Adipocyte (in vitro differentiated cells): ENCODE results near the gene EFCAB7.

Source experiments
- DNase-seq: peaks from one replicate; pipeline ENCODE4 v3.0.0-alpha.2; 2015; ENCODE audit warnings: low read depth
- H3K27me3 ChIP-seq: replicated peaks from 2 replicates; pipeline ENCODE4 v1.7.0; 2013; ENCODE audit warnings: mild to moderate bottlenecking, low read length, moderate library complexity; ENCODE audit not compliant: control insufficient read depth, insufficient read depth
- H3K36me3 ChIP-seq: 2 replicates; pipeline ENCODE4 v1.7.0; 2013; ENCODE audit warnings: low read length, mild to moderate bottlenecking, moderate library complexity; ENCODE audit not compliant: control insufficient read depth, insufficient read depth, severe bottlenecking
- H3K4me1 ChIP-seq: 2 replicates; pipeline ENCODE4 v1.7.0; 2013; ENCODE audit warnings: mild to moderate bottlenecking, low read length, moderate library complexity; ENCODE audit not compliant: control insufficient read depth, insufficient read depth
- H3K4me3 ChIP-seq: 2 replicates; pipeline ENCODE4 v1.7.0; 2013; ENCODE audit warnings: mild to moderate bottlenecking, low read length, moderate library complexity
- H3K9ac ChIP-seq: 2 replicates; pipeline ENCODE4 v1.7.0; 2013; ENCODE audit warnings: mild to moderate bottlenecking, low read length, moderate library complexity
- H3K9me3 ChIP-seq: 2 replicates; pipeline ENCODE4 v1.7.0; 2013; ENCODE audit warnings: mild to moderate bottlenecking, low read length, moderate library complexity; ENCODE audit not compliant: control insufficient read depth

The EFCAB7 gene, protein sequence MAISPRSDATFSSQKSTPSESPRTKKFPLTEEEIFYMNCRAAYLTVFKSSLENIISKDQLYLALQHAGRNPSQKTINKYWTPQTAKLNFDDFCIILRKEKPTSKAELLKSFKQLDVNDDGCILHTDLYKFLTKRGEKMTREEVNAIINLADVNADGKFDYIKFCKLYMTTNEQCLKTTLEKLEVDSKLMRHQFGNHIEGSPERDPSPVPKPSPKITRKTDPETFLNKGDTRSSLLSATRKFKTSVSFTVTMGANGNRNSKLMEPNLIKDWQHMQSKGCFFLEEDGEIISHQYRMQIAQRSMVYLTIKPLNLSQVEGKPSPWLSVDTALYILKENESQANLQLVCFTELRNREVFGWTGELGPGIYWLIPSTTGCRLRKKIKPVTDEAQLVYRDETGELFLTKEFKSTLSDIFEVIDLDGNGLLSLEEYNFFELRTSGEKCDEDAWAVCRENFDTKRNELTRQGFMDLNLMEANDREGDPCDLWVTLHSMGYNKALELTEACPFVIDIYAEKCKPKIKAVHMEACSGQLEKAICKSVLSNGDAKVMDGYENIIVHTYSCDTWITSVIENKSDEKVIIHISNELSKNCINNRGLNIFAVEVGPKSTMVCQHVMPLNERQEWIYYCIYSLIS

DNA sequence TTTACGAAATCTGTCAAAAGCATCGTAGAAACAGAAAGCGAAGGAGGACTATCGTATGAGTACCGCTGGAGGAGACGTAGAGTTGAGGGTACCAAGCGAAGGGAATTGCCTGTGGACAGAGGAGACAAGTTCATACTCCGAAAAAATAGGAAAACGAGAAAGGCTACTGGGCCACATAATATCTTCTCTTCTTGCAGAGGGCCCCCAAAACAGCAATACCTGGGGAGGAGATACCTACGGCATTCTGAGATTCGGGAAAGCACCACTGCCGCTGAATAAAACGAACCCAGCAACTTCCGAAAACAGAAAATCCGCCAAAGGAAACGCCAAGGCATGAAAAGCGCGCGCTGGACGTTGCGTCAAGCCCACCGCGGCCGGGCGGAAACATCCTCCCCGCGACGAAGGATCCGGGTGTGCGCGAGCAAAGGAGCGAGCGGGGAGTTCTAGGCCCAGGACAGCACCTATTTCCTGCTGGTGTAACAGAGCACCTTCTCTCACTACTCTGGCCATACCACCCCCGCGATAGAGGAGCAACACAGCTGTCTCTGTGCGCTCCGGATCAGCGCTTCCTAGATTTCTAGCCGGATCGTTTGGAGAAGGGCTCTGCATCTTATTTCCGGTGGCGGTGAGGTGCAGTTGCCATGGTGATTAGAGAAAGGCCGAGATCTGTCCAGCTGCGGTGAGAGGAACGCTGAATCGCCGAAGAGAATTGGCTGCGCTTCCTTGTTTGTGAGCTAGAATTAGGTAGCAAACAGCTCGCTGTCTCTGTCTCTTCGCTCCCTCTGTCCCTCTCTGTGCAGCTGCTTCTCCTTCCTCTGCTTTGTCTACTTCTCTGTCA, at the start of gene EFCAB7, which contains the start of gene ITGB3BP:
EFCAB7 (plus strand) TSS at position 635 of the 838 bp plus-strand sequence. CDS start 2,048 bp downstream, outside the sequence.
ITGB3BP (minus strand) TSS at position 335 of the 838 bp plus-strand sequence; CDS start at position 243, 92 bp downstream.
- peaks cover 12% of the 10 kb centered on the region for H3K36me3 ChIP-seq
- H3K4me3 ChIP-seq: peak within 1 kb of the TSS; percentile 98
- DNase-seq: peak; percentile 97
- peak within 1 kb of the TSS; percentile 87 for H3K9ac ChIP-seq
- H3K4me1 ChIP-seq: peaks cover 17% of the 10 kb centered on the region
- H3K9me3 ChIP-seq: no peaks in the 10 kb centered on the region
- no peaks in the 10 kb centered on the region for H3K27me3 ChIP-seq

DNA sequence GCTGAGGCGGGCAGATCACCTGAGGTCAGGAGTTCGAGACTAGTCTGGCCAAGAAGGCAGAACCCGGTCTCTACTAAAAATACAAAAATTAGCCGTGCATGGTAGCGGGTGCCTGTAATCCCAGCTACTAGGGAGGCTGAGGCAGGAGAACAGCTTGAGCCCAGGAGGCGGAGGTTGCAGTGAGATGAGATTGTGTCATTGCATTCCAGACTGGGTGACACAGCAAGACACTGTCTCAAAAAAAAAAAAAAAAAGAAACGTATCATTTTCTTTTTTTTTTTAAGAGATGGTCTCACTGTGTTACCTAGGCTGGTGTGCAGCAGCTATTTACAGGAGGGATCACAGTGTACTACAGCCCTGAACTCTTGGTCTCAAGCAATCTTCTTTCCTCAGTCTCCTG, 47.6 kb upstream of the EFCAB7 start:
- Histone ChIP-seq H3K9me3 (no peaks in the 10 kb centered on the region), H3K4me1 (no peaks in the 10 kb centered on the region), H3K4me3 (no peak overlapping the region), H3K27me3 (no peaks in the 10 kb centered on the region), H3K36me3 (no peaks in the 10 kb centered on the region), H3K9ac (no peak overlapping the region)
- no peak for DNase-seq

GRCh38 chr1:63480057-63480456, 43.3 kb upstream of the EFCAB7 start:
- Histone ChIP-seq H3K4me1 (no peaks in the 10 kb centered on the region), H3K36me3 (no peaks in the 10 kb centered on the region), H3K9me3 (no peaks in the 10 kb centered on the region), H3K9ac (no peak overlapping the region), H3K27me3 (no peaks in the 10 kb centered on the region), H3K4me3 (no peak overlapping the region)
- DNase-seq: no peak

- H3K36me3 ChIP-seq: no peaks in the 10 kb centered on the region
- no peaks in the 10 kb centered on the region for H3K9me3 ChIP-seq
- H3K4me1 ChIP-seq: no peaks in the 10 kb centered on the region
- H3K27me3 ChIP-seq: no peaks in the 10 kb centered on the region
- H3K9ac ChIP-seq: no peak overlapping the region
- H3K4me3 ChIP-seq: no peak overlapping the region
- DNase-seq: no peak
Observed at GRCh38 chr1:63486629-63487028, 36.7 kb upstream of the EFCAB7 start.

DNA sequence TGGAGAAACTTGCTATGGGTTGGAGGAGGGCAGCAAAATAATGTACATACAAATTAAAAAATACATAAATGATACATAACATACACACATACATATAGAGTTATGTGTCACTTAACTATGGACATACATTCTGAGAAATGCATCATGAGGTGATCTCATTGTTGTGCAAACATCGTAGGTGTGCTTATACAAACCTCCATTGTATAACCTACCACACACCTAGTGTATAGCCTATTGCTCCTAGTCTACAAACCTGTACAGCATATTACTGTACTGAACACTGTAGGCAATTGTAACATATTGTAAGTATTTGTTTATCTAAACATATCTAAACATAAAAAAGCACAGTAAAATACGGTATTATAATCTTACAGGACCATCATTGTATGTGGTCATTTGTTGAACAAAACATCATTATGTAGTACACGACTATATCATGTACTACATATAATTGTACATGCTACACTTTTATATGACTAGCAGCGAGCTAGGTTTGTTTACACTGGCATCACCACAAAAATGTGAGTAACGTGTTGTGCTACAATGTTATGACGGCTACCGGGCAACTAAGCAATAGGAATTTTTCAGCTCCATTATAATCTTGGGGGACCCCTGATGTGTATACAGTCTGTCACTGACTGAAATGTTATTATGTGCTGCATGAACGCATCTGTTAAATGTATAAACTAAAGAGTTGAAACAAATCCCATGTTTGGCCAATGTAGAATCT, 35.8 kb upstream of the EFCAB7 start:
- Histone ChIP-seq H3K36me3 (no peaks in the 10 kb centered on the region), H3K9ac (no peak overlapping the region), H3K27me3 (no peaks in the 10 kb centered on the region), H3K4me3 (no peak overlapping the region), H3K4me1 (no peaks in the 10 kb centered on the region), H3K9me3 (no peaks in the 10 kb centered on the region)
- DNase-seq: no peak

- DNase-seq: no peak
- Histone ChIP-seq H3K4me1 (no peaks in the 10 kb centered on the region), H3K9me3 (no peaks in the 10 kb centered on the region), H3K27me3 (no peaks in the 10 kb centered on the region), H3K9ac (no peak overlapping the region), H3K4me3 (no peak overlapping the region), H3K36me3 (no peaks in the 10 kb centered on the region)
Observed at GRCh38 chr1:63497577-63497976, 25.7 kb upstream of the EFCAB7 start.

DNA sequence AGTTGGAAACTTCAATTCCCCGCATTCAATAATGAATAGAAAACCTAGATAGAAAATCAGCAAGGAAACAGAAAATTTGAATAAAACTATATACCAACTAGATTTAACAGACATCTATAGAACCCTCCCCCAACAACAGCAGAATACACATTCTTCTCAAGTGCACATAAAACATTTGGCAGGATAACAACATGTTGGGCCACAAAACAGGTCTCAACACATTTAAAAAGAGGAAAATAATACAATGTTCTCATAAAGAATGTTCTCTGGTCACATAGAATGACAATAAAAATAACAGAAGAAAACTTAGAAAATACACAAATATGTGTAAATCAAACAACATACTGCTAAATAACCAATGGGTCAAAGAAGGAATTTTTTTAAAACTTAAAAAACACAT, 25.2 kb upstream of the EFCAB7 start:
- Histone ChIP-seq H3K4me3 (no peak overlapping the region), H3K27me3 (no peaks in the 10 kb centered on the region), H3K4me1 (no peaks in the 10 kb centered on the region), H3K9ac (no peak overlapping the region), H3K36me3 (no peaks in the 10 kb centered on the region), H3K9me3 (no peaks in the 10 kb centered on the region)
- DNase-seq: no peak

GRCh38 chr1:63501256-63501655, 22.1 kb upstream of the EFCAB7 start:
- Histone ChIP-seq H3K27me3 (no peaks in the 10 kb centered on the region), H3K9me3 (no peaks in the 10 kb centered on the region), H3K36me3 (no peaks in the 10 kb centered on the region), H3K4me3 (no peak overlapping the region), H3K4me1 (no peaks in the 10 kb centered on the region), H3K9ac (no peak overlapping the region)
- no peak for DNase-seq

DNA sequence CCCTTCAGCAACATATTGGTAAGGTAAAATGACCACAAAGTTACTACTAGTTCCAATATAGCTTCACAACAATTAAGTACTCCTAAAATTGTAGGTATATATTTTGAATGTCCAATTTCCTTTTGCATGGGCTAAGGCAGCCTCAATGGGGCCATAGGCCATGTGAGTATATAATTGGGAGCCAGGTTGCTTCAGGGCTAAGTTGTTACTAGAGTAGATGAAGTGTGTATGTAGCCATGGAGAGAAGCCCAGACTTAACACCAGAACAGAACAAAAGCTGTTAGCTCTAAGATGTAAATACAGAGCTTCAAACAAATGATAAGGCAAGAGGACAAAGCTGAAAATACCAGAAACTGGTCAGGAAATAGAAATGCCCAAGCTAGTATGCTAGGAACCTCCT, 16.5 kb upstream of the EFCAB7 start:
- Histone ChIP-seq H3K9me3 (no peaks in the 10 kb centered on the region), H3K27me3 (no peaks in the 10 kb centered on the region), H3K9ac (no peak overlapping the region), H3K4me1 (no peaks in the 10 kb centered on the region), H3K36me3 (peaks cover 14% of the 10 kb centered on the region), H3K4me3 (no peak overlapping the region)
- DNase-seq: no peak

- Histone ChIP-seq H3K4me1 (no peaks in the 10 kb centered on the region), H3K9ac (no peak overlapping the region), H3K4me3 (no peak overlapping the region), H3K36me3 (peaks cover 14% of the 10 kb centered on the region), H3K9me3 (peaks cover 8% of the 10 kb centered on the region), H3K27me3 (no peaks in the 10 kb centered on the region)
- no peak for DNase-seq
Observed at GRCh38 chr1:63509718-63510117, 13.6 kb upstream of the EFCAB7 start.
